SU-DHL-6 (cell line): ENCODE data around the gene CHRM1.

Experiments
- H2AFZ ChIP-seq: fragments of 200-600 bp; sonication (generic); 2 replicates; pipeline ENCODE4 v1.6.1; 2014; ENCODE audit warnings: low read depth, mild to moderate bottlenecking, moderate library complexity, mixed read lengths, antibody characterized with exemption, low read length; ENCODE audit not compliant: severe bottlenecking
- H3F3A ChIP-seq: fragments of 200-600 bp; shearing (Covaris generic); 2 replicates; pipeline ENCODE4 v1.6.0; 2016; ENCODE audit warnings: antibody characterized with exemption, mild to moderate bottlenecking; ENCODE audit not compliant: insufficient read depth
- H3K27ac ChIP-seq: fragments of 200-600 bp; sonication (generic); 2 replicates; pipeline ENCODE4 v1.5.1; 2016; ENCODE audit warnings: low read depth, mild to moderate bottlenecking, low read length, moderate library complexity, mixed read lengths
- H3K27me3 ChIP-seq: fragments of 200-600 bp; sonication (generic), shearing (Covaris generic); 2 replicates; pipeline ENCODE4 v1.6.0; 2014; ENCODE audit warnings: mild to moderate bottlenecking, low read length
- H3K36me3 ChIP-seq: fragments of 200-600 bp; sonication (generic); 2 replicates; pipeline ENCODE4 v1.6.1; 2014; ENCODE audit warnings: mild to moderate bottlenecking, low read length, mixed read lengths
- H3K4me2 ChIP-seq: fragments of 300-600, 200-600 bp; shearing (Covaris generic), sonication (generic); 2 replicates; pipeline ENCODE4 v1.6.0; 2014; ENCODE audit warnings: low read length, low read depth, mild to moderate bottlenecking; ENCODE audit not compliant: poor library complexity, severe bottlenecking
- H3K4me3 ChIP-seq: fragments of 200-600 bp; sonication (generic); 2 replicates; pipeline ENCODE4 v1.5.1; 2014; ENCODE audit warnings: antibody characterized with exemption, low read length, mild to moderate bottlenecking, mixed read lengths; ENCODE audit not compliant: insufficient read depth, poor library complexity, severe bottlenecking
- H3K79me2 ChIP-seq: fragments of 200-600 bp; sonication (generic); 2 replicates; pipeline ENCODE4 v1.6.1; 2014; ENCODE audit warnings: mild to moderate bottlenecking, low read length, moderate library complexity; ENCODE audit not compliant: insufficient read depth
- H3K9ac ChIP-seq: fragments of 200-600 bp; sonication (generic); 2 replicates; pipeline ENCODE4 v1.7.0; 2014; ENCODE audit warnings: mild to moderate bottlenecking, low read length
- H3K9me2 ChIP-seq: fragments of 200-600 bp; sonication (generic); replicated peaks from 2 replicates; pipeline ENCODE4 v1.6.1; 2014; ENCODE audit warnings: low read length; ENCODE audit not compliant: insufficient read depth
- H3K9me3 ChIP-seq: fragments of 200-600 bp; sonication (generic); 2 replicates; pipeline ENCODE4 v1.6.1; 2014; ENCODE audit warnings: low read length, mixed read lengths; ENCODE audit not compliant: insufficient read depth
- H4K20me1 ChIP-seq: fragments of 200-600 bp; sonication (generic); 2 replicates; pipeline ENCODE4 v1.6.1; 2014; ENCODE audit warnings: low read depth, mild to moderate bottlenecking, antibody characterized with exemption, low read length, moderate library complexity, mixed read lengths
- EZH2phosphoT487 ChIP-seq: fragments of 200-600 bp; sonication (generic), shearing (Covaris generic); conservative IDR thresholded peaks from 2 replicates; pipeline ENCODE4 v1.6.1; 2018; ENCODE audit warnings: mild to moderate bottlenecking, antibody characterized with exemption, low read length, moderate library complexity, mixed read lengths
- TF ChIP-seq, protein P1 (sequence below): fragments of 200-600 bp; sonication (generic); IDR thresholded peaks from one replicate; pipeline ENCODE4 v1.5.1; 2017; ENCODE audit warnings: antibody characterized with exemption, mild to moderate bottlenecking, low read length, moderate library complexity; ENCODE audit not compliant: insufficient read depth, poor library complexity, severe bottlenecking

The CHRM1 gene

DNA sequence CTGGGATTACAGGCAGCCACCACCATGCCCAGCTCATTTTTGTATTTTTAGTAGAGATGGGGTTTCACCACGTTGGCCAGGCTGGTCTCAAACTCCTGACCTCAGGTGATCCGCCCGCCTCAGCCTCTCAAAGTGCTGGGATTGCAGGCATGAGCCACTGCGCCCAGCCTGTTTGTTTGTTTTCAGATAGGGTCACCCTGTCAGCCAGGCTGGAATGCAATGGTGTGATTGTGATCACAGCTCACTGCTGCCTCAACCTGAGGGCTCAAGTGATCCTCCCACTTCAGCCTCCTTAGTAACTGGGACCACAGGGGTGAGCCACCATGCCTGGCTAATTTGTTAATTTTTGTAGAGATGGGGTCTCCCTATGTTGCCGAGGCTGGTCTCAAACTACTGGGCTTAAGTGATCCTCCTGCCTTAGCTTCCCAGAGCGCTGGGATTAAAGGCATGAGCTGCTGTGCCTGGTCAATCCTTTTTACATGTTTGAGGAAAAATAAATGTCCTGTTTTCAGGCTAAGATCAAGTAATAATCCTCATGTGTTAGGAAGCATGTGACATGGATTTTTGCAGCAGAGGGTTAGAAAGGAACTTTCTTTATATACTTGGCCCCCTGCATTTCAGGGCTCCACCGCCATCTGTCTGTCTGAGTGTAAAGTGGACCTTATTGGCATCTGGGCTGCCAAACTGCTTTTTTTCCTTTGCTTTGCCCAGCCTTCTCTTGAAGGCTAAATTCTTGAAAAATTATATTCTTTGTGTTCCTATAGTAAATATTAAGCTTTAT lies 45.3 kb downstream of the CHRM1 start:
- Histone ChIP-seq H3K9me3 (no peaks in the 10 kb centered on the region), H3K79me2 (peaks cover 41% of the 10 kb centered on the region), H3K9me2 (no peaks in the 10 kb centered on the region), H3F3A (peaks cover 20% of the 10 kb centered on the region), H3K27me3 (no peaks in the 10 kb centered on the region), H3K36me3 (peaks cover 5% of the 10 kb centered on the region; the same call in 1 of the 2 replicates), H3K9ac (no peak overlapping the region), H3K4me3 (no peak overlapping the region), H3K4me2 (no peak overlapping the region), H3K27ac (no peak overlapping the region), H4K20me1 (0 out of 2 replicates have a peak, but pooled peaks cover 4% of the 10 kb centered on the region), H2AFZ (no peak overlapping the region)
- TF ChIP-seq, protein P1, sequence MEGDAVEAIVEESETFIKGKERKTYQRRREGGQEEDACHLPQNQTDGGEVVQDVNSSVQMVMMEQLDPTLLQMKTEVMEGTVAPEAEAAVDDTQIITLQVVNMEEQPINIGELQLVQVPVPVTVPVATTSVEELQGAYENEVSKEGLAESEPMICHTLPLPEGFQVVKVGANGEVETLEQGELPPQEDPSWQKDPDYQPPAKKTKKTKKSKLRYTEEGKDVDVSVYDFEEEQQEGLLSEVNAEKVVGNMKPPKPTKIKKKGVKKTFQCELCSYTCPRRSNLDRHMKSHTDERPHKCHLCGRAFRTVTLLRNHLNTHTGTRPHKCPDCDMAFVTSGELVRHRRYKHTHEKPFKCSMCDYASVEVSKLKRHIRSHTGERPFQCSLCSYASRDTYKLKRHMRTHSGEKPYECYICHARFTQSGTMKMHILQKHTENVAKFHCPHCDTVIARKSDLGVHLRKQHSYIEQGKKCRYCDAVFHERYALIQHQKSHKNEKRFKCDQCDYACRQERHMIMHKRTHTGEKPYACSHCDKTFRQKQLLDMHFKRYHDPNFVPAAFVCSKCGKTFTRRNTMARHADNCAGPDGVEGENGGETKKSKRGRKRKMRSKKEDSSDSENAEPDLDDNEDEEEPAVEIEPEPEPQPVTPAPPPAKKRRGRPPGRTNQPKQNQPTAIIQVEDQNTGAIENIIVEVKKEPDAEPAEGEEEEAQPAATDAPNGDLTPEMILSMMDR = no peak
- TF ChIP-seq EZH2phosphoT487 = no peak

DNA sequence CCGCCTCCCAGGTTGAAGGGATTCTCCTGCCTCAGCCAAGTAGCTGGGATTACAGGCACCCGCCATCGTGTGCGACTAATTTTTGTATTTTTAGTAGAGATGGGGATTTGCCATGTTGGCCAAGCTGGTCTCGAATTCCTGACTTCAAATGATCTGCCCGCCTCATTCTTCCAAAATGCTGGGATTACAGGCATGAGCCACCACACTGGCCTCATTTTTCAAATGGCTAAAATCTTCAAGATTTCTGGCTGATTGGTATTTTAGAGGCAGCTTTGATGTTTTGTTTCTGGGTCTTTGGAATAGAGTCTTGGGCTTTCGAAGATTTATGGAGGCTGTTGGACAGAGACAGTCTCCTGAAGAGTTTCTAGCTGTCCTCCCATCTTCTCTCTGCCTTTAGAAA lies 46.3 kb downstream of the CHRM1 start:
- Histone ChIP-seq H3K9ac (no peak overlapping the region), H3F3A (peaks cover 14% of the 10 kb centered on the region), H3K9me3 (no peaks in the 10 kb centered on the region), H3K36me3 (peaks cover 5% of the 10 kb centered on the region; the same call in 1 of the 2 replicates), H3K9me2 (no peaks in the 10 kb centered on the region), H3K27ac (no peak overlapping the region), H3K4me2 (no peak overlapping the region), H3K4me3 (no peak overlapping the region), H3K27me3 (no peaks in the 10 kb centered on the region), H2AFZ (no peak overlapping the region), H4K20me1 (0 out of 2 replicates have a peak, but pooled peaks cover 4% of the 10 kb centered on the region), H3K79me2 (peaks cover 47% of the 10 kb centered on the region)
- no peak for TF ChIP-seq EZH2phosphoT487
- TF ChIP-seq, protein P1 = no peak

DNA sequence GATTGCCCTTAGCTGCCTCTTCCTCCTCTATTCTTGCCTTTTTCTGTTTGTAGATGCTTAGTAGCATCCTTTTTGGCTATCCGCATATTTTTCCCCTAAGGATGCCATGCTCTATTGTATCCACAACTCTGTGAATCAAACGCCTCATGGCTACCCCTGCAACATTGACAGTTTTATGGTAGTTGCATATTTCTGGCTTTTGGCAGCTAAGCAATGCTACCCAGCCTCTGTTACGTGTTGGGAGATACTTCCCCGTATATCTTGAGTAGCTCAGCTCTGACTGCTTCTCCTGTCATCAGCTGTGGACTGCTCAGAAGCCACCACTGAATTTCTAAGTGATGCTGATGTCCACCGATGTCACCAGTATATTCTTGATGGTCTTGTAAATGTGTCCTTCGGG lies 55.5 kb downstream of the CHRM1 start:
- H2AFZ ChIP-seq = no peak overlapping the region
- H3K4me3 ChIP-seq = no peak overlapping the region
- no peaks in the 10 kb centered on the region for H3K27me3 ChIP-seq
- peaks cover 97% of the 10 kb centered on the region for H3K79me2 ChIP-seq
- no peak overlapping the region for H3K9ac ChIP-seq
- peaks cover 4% of the 10 kb centered on the region; the same call in 1 of the 2 replicates for H3K36me3 ChIP-seq
- TF ChIP-seq, protein P1 = no peak
- TF ChIP-seq EZH2phosphoT487 = no peak
- no peaks in the 10 kb centered on the region for H3K9me3 ChIP-seq
- peaks cover 8% of the 10 kb centered on the region; the same call in 1 of the 2 replicates for H4K20me1 ChIP-seq
- H3K9me2 ChIP-seq = no peaks in the 10 kb centered on the region
- H3F3A ChIP-seq = peaks cover 14% of the 10 kb centered on the region
- H3K4me2 ChIP-seq = no peak overlapping the region
- H3K27ac ChIP-seq = no peak overlapping the region
